Esophagus muscularis mucosa (tissue), 3 donors: ENCODE measurements around the gene COQ7.

ENCODE experiments used
- POLR2A ChIP-seq: fragments of 450-650 bp; IDR thresholded peaks from one replicate; pipeline ENCODE4 v1.6.1; 2017; ENCODE audit warnings: antibody characterized with exemption, moderate library complexity, mild to moderate bottlenecking, low read depth
- TF ChIP-seq, protein P1 (sequence below), 3 experiments: fragments of 200-600 bp in 2 of 3; fragments of 450-650 bp in 1 of 3; sonication (generic) in 2 of 3; IDR thresholded peaks; one replicate each; pipeline ENCODE4 v1.5.1; 2017 to 2019; ENCODE audit warnings: antibody characterized with exemption in 3 of 3, mild to moderate bottlenecking in 2 of 3, moderate library complexity in 1 of 3

DNA sequence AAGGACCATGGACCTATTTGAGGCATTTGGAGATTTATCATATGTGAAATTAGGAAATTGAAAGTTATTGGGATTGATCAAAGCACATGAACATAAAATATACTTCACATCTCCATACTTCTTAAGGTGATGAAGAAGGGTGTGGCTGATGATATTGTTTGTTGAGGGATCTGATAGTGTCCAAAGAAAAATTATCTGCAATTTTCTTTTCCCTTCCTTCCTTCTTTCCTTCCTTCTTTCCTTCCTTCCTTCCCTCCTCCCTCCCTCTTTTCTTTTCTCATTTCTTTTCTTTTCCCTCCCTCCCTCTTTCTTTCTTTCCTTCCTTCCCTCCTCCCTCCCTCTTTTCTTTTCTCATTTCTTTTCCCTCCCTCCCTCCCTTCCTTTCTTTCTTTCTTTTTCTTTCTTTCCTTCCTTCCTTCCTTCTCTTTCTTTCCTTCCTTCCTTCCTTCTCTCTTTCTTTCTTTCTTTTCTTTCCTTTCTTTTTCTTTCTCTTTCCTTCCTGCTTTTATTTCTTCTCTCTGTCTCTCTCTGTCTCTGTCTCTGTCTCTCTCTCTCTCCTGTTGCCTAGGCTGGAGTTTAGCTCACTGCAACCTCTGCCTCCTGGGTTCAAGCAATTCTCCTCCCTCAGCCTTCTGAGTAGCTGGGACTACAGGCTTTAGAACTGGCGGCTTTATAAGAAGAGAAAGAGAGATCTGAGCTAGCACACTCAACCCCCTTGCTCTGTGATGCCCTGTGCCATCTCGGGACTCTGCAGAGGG, 25.4 kb downstream of the COQ7 start:
- TF ChIP-seq, protein P1, sequence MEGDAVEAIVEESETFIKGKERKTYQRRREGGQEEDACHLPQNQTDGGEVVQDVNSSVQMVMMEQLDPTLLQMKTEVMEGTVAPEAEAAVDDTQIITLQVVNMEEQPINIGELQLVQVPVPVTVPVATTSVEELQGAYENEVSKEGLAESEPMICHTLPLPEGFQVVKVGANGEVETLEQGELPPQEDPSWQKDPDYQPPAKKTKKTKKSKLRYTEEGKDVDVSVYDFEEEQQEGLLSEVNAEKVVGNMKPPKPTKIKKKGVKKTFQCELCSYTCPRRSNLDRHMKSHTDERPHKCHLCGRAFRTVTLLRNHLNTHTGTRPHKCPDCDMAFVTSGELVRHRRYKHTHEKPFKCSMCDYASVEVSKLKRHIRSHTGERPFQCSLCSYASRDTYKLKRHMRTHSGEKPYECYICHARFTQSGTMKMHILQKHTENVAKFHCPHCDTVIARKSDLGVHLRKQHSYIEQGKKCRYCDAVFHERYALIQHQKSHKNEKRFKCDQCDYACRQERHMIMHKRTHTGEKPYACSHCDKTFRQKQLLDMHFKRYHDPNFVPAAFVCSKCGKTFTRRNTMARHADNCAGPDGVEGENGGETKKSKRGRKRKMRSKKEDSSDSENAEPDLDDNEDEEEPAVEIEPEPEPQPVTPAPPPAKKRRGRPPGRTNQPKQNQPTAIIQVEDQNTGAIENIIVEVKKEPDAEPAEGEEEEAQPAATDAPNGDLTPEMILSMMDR (IDR thresholded peaks at IDR 0.05), result no peak
- TF ChIP-seq POLR2A, result no peak
